Left lung (tissue), 10 donors: Measurements from ENCODE around the gene PCDHGC5. TPM values are rescaled to one million over a fixed set of nuclear protein-coding genes. Genes with fewer than 3 reads are reported as not detected.

Experiments used
- ATAC-seq: fragments of 200-7000 bp; cut with Tn5 transposase; one replicate; pipeline ENCODE4 v1.9.1; 2020; ENCODE audit warnings: moderate library complexity
- DNase-seq, 4 donors: peaks; one replicate each; pipeline ENCODE4 v3.0.0-alpha.2; 2013 to 2020
- H3K27ac ChIP-seq, 2 donors: fragments of 200-600 bp; sonication (generic) in 1 of 2; one replicate each; pipeline versions ENCODE4 v1.5.0 to v1.8.0; 2020 to 2021
- H3K27me3 ChIP-seq, 2 donors: fragments of 200-600 bp; sonication (generic) in 1 of 2; one replicate each; pipeline versions ENCODE4 v1.5.0 to v1.8.0; 2020 to 2021
- H3K36me3 ChIP-seq, 2 donors: fragments of 200-600 bp; sonication (generic) in 1 of 2; one replicate each; pipeline versions ENCODE4 v1.5.0 to v1.8.0; 2020 to 2021
- H3K4me1 ChIP-seq, 2 donors: fragments of 200-600 bp; one replicate each; pipeline ENCODE4 v1.8.0; 2021
- H3K4me3 ChIP-seq, 2 donors: fragments of 200-600 bp; sonication (generic) in 1 of 2; one replicate each; pipeline versions ENCODE4 v1.5.0 to v1.8.0; 2020 to 2021; ENCODE audit warnings: mild to moderate bottlenecking in 1 of 2
- H3K9me3 ChIP-seq, 2 donors: fragments of 200-600 bp; sonication (generic) in 1 of 2; one replicate each; pipeline versions ENCODE4 v1.5.0 to v1.8.0; 2020 to 2021
- CTCF ChIP-seq, 2 donors: fragments of 200-600 bp; sonication (generic) in 1 of 2; IDR thresholded peaks; one replicate each; pipeline versions ENCODE4 v1.5.0 to v1.8.0; 2021; ENCODE audit warnings: antibody characterized with exemption in 2 of 2
- intact Hi-C, 2 donors: fragments of 100-400 bp; cut with DNase I; formaldehyde crosslinking; loops; one replicate each; pipeline versions ENCODE4 v1.11.2 to v1.14.2; 2022
- polyA plus RNA-seq, 6 donors: library from polyadenylated mRNA; unstranded; fragments of 120-200 nt; gene quantifications; one replicate each; pipeline ENCODE4 v1.2.1, GENCODE V29; 2013; ENCODE audit not compliant: insufficient read length in 6 of 6
- total RNA-seq, 2 donors: library from RNA; stranded (reverse); fragmentation: NEBNext Ultra II Directional; extraction: Animal tissue kit (Norgen Biotek cat#: 25700); gene quantifications; one replicate each; pipeline ENCODE4 v1.2.1, GENCODE V29; 2021
- donor health status: DM: no; HTN: yes; CAD: no.
- donor health status: DM: no; HTN: no; CAD: no.

PCDHGC5 gene
- total and polyA plus RNA-seq, 8 donors = 1.1 to 1.9 (median 1.4) TPM

GRCh38 chr5:141494761-141495452, 6.0 kb downstream of the PCDHGC5 start:
- DNase-seq = no peak
- peaks cover 8 to 26% of the 10 kb centered on the region in 2 donors for H3K4me1 ChIP-seq
- intact Hi-C loops = no loop called here
- ATAC-seq = no peak
- H3K36me3 ChIP-seq = peaks cover 0 to 20% of the 10 kb centered on the region in 2 donors
- TF ChIP-seq CTCF (IDR thresholded peaks at IDR 0.05) = no peak
- no peak overlapping the region for H3K4me3 ChIP-seq
- no peak overlapping the region for H3K27ac ChIP-seq
- H3K9me3 ChIP-seq = no peaks in the 10 kb centered on the region
- H3K27me3 ChIP-seq = peaks cover 15 to 55% of the 10 kb centered on the region in 2 donors

GRCh38 chr5:141495453-141495811, 6.6 kb downstream of the PCDHGC5 start:
- DNase-seq = no peak
- Histone ChIP-seq H3K4me1 (peaks cover 8 to 26% of the 10 kb centered on the region in 2 donors), H3K4me3 (no peak overlapping the region), H3K27ac (no peak overlapping the region), H3K27me3 (peaks cover 15 to 50% of the 10 kb centered on the region in 2 donors), H3K9me3 (no peaks in the 10 kb centered on the region), H3K36me3 (peaks cover 0 to 18% of the 10 kb centered on the region in 2 donors)
- ATAC-seq = no peak
- no peak for TF ChIP-seq CTCF (IDR thresholded peaks at IDR 0.05)
- intact Hi-C loops = no loop called here

GRCh38 chr5:141496038-141496437, 7.2 kb downstream of the PCDHGC5 start:
- Histone ChIP-seq H3K9me3 (no peaks in the 10 kb centered on the region), H3K4me3 (no peak overlapping the region), H3K27me3 (peaks cover 11 to 44% of the 10 kb centered on the region in 2 donors), H3K36me3 (peaks cover 0 to 12% of the 10 kb centered on the region in 2 donors), H3K27ac (no peak overlapping the region), H3K4me1 (peaks cover 8 to 26% of the 10 kb centered on the region in 2 donors)
- TF ChIP-seq CTCF (IDR thresholded peaks at IDR 0.05) = no peak
- intact Hi-C loops = no loop called here
- ATAC-seq (no peak), DNase-seq (peak in 1 of 4 donors; percentile 58)

- Histone ChIP-seq H3K4me3 (no peak overlapping the region), H3K9me3 (no peaks in the 10 kb centered on the region), H3K4me1 (peaks cover 0 to 2% of the 10 kb centered on the region in 2 donors), H3K27me3 (no peaks in the 10 kb centered on the region), H3K36me3 (no peaks in the 10 kb centered on the region), H3K27ac (no peak overlapping the region)
- ATAC-seq (no peak), DNase-seq (no peak)
- TF ChIP-seq CTCF (IDR thresholded peaks at IDR 0.05) = no peak
- intact Hi-C loops = no loop called here
Measured at GRCh38 chr5:141501761-141502160, 12.9 kb downstream of the PCDHGC5 start.

GRCh38 chr5:141503681-141504080, 14.8 kb downstream of the PCDHGC5 start:
- TF ChIP-seq CTCF (IDR thresholded peaks at IDR 0.05) = no peak
- Histone ChIP-seq H3K4me3 (no peak overlapping the region), H3K27ac (no peak overlapping the region), H3K9me3 (no peaks in the 10 kb centered on the region), H3K27me3 (peaks cover 0 to 1% of the 10 kb centered on the region in 2 donors), H3K36me3 (no peaks in the 10 kb centered on the region), H3K4me1 (peaks cover 6 to 21% of the 10 kb centered on the region in 2 donors)
- DNase-seq (no peak), ATAC-seq (no peak)
- intact Hi-C loops = no loop called here
